ENCODE measurements around the gene CCT7.

Gene CCT7

GRCh38 chr2:73210019-73210418 is 24.1 kb upstream of the CCT7 start:
- no peaks in the 10 kb centered on the region for H3K27me3 ChIP-seq (replicated peaks; ENCODE audit: control insufficient read depth, insufficient read depth, low read length, poor library complexity, severe bottlenecking)
- DNase-seq, result no peak
- H3K4me3 ChIP-seq (ENCODE audit: insufficient read depth, low read depth, low read length, poor library complexity, severe bottlenecking), result no peak overlapping the region
- H3K4me1 ChIP-seq (ENCODE audit: control insufficient read depth, insufficient read depth, low read length, poor library complexity, severe bottlenecking), result peaks cover 7% of the 10 kb centered on the region
- H3K36me3 ChIP-seq (ENCODE audit: control insufficient read depth, insufficient read depth, low read length), result no peaks in the 10 kb centered on the region
- no peak overlapping the region for H3K27ac ChIP-seq (ENCODE audit: insufficient read depth, low read length, poor library complexity, severe bottlenecking)
- no peaks in the 10 kb centered on the region for H3K9me3 ChIP-seq (ENCODE audit: control insufficient read depth, low read length)

GRCh38 chr2:73210696-73211095 is 23.4 kb upstream of the CCT7 start:
- H3K27ac ChIP-seq (ENCODE audit: insufficient read depth, low read length, poor library complexity, severe bottlenecking), result no peak overlapping the region
- H3K4me3 ChIP-seq (ENCODE audit: insufficient read depth, low read depth, low read length, poor library complexity, severe bottlenecking), result no peak overlapping the region
- H3K27me3 ChIP-seq (replicated peaks; ENCODE audit: control insufficient read depth, insufficient read depth, low read length, poor library complexity, severe bottlenecking), result no peaks in the 10 kb centered on the region
- no peak for DNase-seq
- no peaks in the 10 kb centered on the region for H3K9me3 ChIP-seq (ENCODE audit: control insufficient read depth, low read length)
- peaks cover 7% of the 10 kb centered on the region for H3K4me1 ChIP-seq (ENCODE audit: control insufficient read depth, insufficient read depth, low read length, poor library complexity, severe bottlenecking)
- H3K36me3 ChIP-seq (ENCODE audit: control insufficient read depth, insufficient read depth, low read length), result no peaks in the 10 kb centered on the region

- H3K27ac ChIP-seq (ENCODE audit: insufficient read depth, low read length, poor library complexity, severe bottlenecking), result no peak overlapping the region
- no peak overlapping the region for H3K4me3 ChIP-seq (ENCODE audit: insufficient read depth, low read depth, low read length, poor library complexity, severe bottlenecking)
- H3K36me3 ChIP-seq (ENCODE audit: control insufficient read depth, insufficient read depth, low read length), result no peaks in the 10 kb centered on the region
- peaks cover 7% of the 10 kb centered on the region for H3K4me1 ChIP-seq (ENCODE audit: control insufficient read depth, insufficient read depth, low read length, poor library complexity, severe bottlenecking)
- H3K27me3 ChIP-seq (replicated peaks; ENCODE audit: control insufficient read depth, insufficient read depth, low read length, poor library complexity, severe bottlenecking), result no peaks in the 10 kb centered on the region
- no peak for DNase-seq
- H3K9me3 ChIP-seq (ENCODE audit: control insufficient read depth, low read length), result no peaks in the 10 kb centered on the region
Observed at GRCh38 chr2:73212098-73212447, 22.0 kb upstream of the CCT7 start.

- Histone ChIP-seq H3K4me1 (ENCODE audit: control insufficient read depth, insufficient read depth, low read length, poor library complexity, severe bottlenecking) (peaks cover 7% of the 10 kb centered on the region), H3K36me3 (ENCODE audit: control insufficient read depth, insufficient read depth, low read length) (no peaks in the 10 kb centered on the region), H3K4me3 (ENCODE audit: insufficient read depth, low read depth, low read length, poor library complexity, severe bottlenecking) (no peak overlapping the region), H3K27me3 (replicated peaks; ENCODE audit: control insufficient read depth, insufficient read depth, low read length, poor library complexity, severe bottlenecking) (no peaks in the 10 kb centered on the region), H3K27ac (ENCODE audit: insufficient read depth, low read length, poor library complexity, severe bottlenecking) (no peak overlapping the region), H3K9me3 (ENCODE audit: control insufficient read depth, low read length) (no peaks in the 10 kb centered on the region)
- DNase-seq, result peak; percentile 32 to 45 (median 40)
Observed at GRCh38 chr2:73212448-73213176, 21.5 kb upstream of the CCT7 start.

GRCh38 chr2:73214120-73215035 is 19.7 kb upstream of the CCT7 start, which contains the start of gene SMYD5:
Gene SMYD5, plus strand, starts transcription at chr2:73214245. Its CDS starts 22 bp downstream, at chr2:73214267.
- peak; percentile 81 to 86 (median 82) for DNase-seq
- Histone ChIP-seq H3K36me3 (ENCODE audit: control insufficient read depth, insufficient read depth, low read length) (peaks cover 10% of the 10 kb centered on the region), H3K27ac (ENCODE audit: insufficient read depth, low read length, poor library complexity, severe bottlenecking) (peak within 1 kb of the TSS; percentile 58)

GRCh38 chr2:73215254-73215653 is 18.9 kb upstream of the CCT7 start:
- H3K4me3 ChIP-seq (ENCODE audit: insufficient read depth, low read depth, low read length, poor library complexity, severe bottlenecking), result no peak overlapping the region
- no peak for DNase-seq
- no peaks in the 10 kb centered on the region for H3K27me3 ChIP-seq (replicated peaks; ENCODE audit: control insufficient read depth, insufficient read depth, low read length, poor library complexity, severe bottlenecking)
- H3K4me1 ChIP-seq (ENCODE audit: control insufficient read depth, insufficient read depth, low read length, poor library complexity, severe bottlenecking), result peaks cover 7% of the 10 kb centered on the region
- H3K27ac ChIP-seq (ENCODE audit: insufficient read depth, low read length, poor library complexity, severe bottlenecking), result no peak overlapping the region
- H3K36me3 ChIP-seq (ENCODE audit: control insufficient read depth, insufficient read depth, low read length), result peaks cover 17% of the 10 kb centered on the region
- H3K9me3 ChIP-seq (ENCODE audit: control insufficient read depth, low read length), result no peaks in the 10 kb centered on the region

More at GRCh38 chr2:73214120-73215035, 19.7 kb upstream of the CCT7 start, which contains the start of gene SMYD5:
- H3K4me3 ChIP-seq (ENCODE audit: insufficient read depth, low read depth, low read length, poor library complexity, severe bottlenecking), result peak within 1 kb of the TSS; percentile 81
- H3K4me1 ChIP-seq (ENCODE audit: control insufficient read depth, insufficient read depth, low read length, poor library complexity, severe bottlenecking), result peaks cover 7% of the 10 kb centered on the region
- H3K9me3 ChIP-seq (ENCODE audit: control insufficient read depth, low read length), result no peaks in the 10 kb centered on the region
- H3K27me3 ChIP-seq (replicated peaks; ENCODE audit: control insufficient read depth, insufficient read depth, low read length, poor library complexity, severe bottlenecking), result no peaks in the 10 kb centered on the region

- Histone ChIP-seq H3K4me3 (ENCODE audit: insufficient read depth, low read depth, low read length, poor library complexity, severe bottlenecking) (no peak overlapping the region), H3K4me1 (ENCODE audit: control insufficient read depth, insufficient read depth, low read length, poor library complexity, severe bottlenecking) (peaks cover 7% of the 10 kb centered on the region), H3K36me3 (ENCODE audit: control insufficient read depth, insufficient read depth, low read length) (peaks cover 35% of the 10 kb centered on the region), H3K9me3 (ENCODE audit: control insufficient read depth, low read length) (no peaks in the 10 kb centered on the region), H3K27me3 (replicated peaks; ENCODE audit: control insufficient read depth, insufficient read depth, low read length, poor library complexity, severe bottlenecking) (no peaks in the 10 kb centered on the region), H3K27ac (ENCODE audit: insufficient read depth, low read length, poor library complexity, severe bottlenecking) (no peak overlapping the region)
- DNase-seq, result no peak
Observed at GRCh38 chr2:73217160-73217559, 16.9 kb upstream of the CCT7 start.

GRCh38 chr2:73217826-73218225 is 16.3 kb upstream of the CCT7 start:
- H3K36me3 ChIP-seq (ENCODE audit: control insufficient read depth, insufficient read depth, low read length), result peaks cover 42% of the 10 kb centered on the region
- DNase-seq, result no peak

GRCh38 chr2:73218298-73218697 is 15.8 kb upstream of the CCT7 start:
- H3K4me1 ChIP-seq (ENCODE audit: control insufficient read depth, insufficient read depth, low read length, poor library complexity, severe bottlenecking), result no peaks in the 10 kb centered on the region
- no peak for DNase-seq
- no peaks in the 10 kb centered on the region for H3K9me3 ChIP-seq (ENCODE audit: control insufficient read depth, low read length)
- peaks cover 46% of the 10 kb centered on the region for H3K36me3 ChIP-seq (ENCODE audit: control insufficient read depth, insufficient read depth, low read length)
- no peak overlapping the region for H3K4me3 ChIP-seq (ENCODE audit: insufficient read depth, low read depth, low read length, poor library complexity, severe bottlenecking)
- no peak overlapping the region for H3K27ac ChIP-seq (ENCODE audit: insufficient read depth, low read length, poor library complexity, severe bottlenecking)
- no peaks in the 10 kb centered on the region for H3K27me3 ChIP-seq (replicated peaks; ENCODE audit: control insufficient read depth, insufficient read depth, low read length, poor library complexity, severe bottlenecking)

More at GRCh38 chr2:73217826-73218225, 16.3 kb upstream of the CCT7 start:
- H3K27me3 ChIP-seq (replicated peaks; ENCODE audit: control insufficient read depth, insufficient read depth, low read length, poor library complexity, severe bottlenecking), result no peaks in the 10 kb centered on the region
- H3K4me3 ChIP-seq (ENCODE audit: insufficient read depth, low read depth, low read length, poor library complexity, severe bottlenecking), result no peak overlapping the region
- H3K9me3 ChIP-seq (ENCODE audit: control insufficient read depth, low read length), result no peaks in the 10 kb centered on the region
- H3K4me1 ChIP-seq (ENCODE audit: control insufficient read depth, insufficient read depth, low read length, poor library complexity, severe bottlenecking), result peaks cover under 1% of the 10 kb centered on the region
- no peak overlapping the region for H3K27ac ChIP-seq (ENCODE audit: insufficient read depth, low read length, poor library complexity, severe bottlenecking)

GRCh38 chr2:73223821-73224220 is 10.3 kb upstream of the CCT7 start:
- H3K36me3 ChIP-seq (ENCODE audit: control insufficient read depth, insufficient read depth, low read length), result peaks cover 63% of the 10 kb centered on the region
- no peak overlapping the region for H3K27ac ChIP-seq (ENCODE audit: insufficient read depth, low read length, poor library complexity, severe bottlenecking)
- no peak overlapping the region for H3K4me3 ChIP-seq (ENCODE audit: insufficient read depth, low read depth, low read length, poor library complexity, severe bottlenecking)
- no peaks in the 10 kb centered on the region for H3K4me1 ChIP-seq (ENCODE audit: control insufficient read depth, insufficient read depth, low read length, poor library complexity, severe bottlenecking)
- H3K9me3 ChIP-seq (ENCODE audit: control insufficient read depth, low read length), result no peaks in the 10 kb centered on the region
- no peak for DNase-seq
- H3K27me3 ChIP-seq (replicated peaks; ENCODE audit: control insufficient read depth, insufficient read depth, low read length, poor library complexity, severe bottlenecking), result no peaks in the 10 kb centered on the region
